Stimulated activated naive CD4-positive, alpha-beta T cell (primary cell): ENCODE data around the gene KIF5B.
"Not testable (repeated sequence)": the region's sequence is repeated elsewhere in the genome, so short reads cannot be mapped to it uniquely, and the experiment has no call there.

Source experiments
- DNase-seq, 6 experiments: peaks; one replicate each; lab custom pipeline; 2025; lab: John Stamatoyannopoulos, UW

KIF5B gene

DNA sequence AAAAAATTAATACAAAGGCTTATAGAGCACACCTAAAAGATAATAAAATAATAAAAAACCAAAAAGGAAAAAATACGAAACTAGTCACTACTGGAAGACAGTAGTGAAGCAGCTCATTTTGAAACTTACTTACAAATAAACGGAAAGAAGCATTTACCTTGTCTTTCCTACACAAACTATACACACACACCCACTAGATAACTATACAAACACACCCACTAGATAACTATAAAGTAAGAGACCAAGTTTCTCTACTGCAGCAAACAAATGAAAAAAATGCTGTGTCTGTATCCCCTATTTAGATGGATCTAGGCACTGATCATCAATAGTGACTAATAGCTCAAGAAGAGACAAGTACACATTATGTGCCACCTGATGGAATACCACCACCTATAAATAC lies 49.2 kb downstream of the KIF5B start:
- no peak for DNase-seq

GRCh38 chr10:32005050-32005449 lies 51.2 kb downstream of the KIF5B start:
- DNase-seq, result peak in 5 of 6 experiments; percentile 1 to 50 (median 26)

- no peak for DNase-seq
Observed at GRCh38 chr10:32004161-32004591, 52.0 kb downstream of the KIF5B start.

DNA sequence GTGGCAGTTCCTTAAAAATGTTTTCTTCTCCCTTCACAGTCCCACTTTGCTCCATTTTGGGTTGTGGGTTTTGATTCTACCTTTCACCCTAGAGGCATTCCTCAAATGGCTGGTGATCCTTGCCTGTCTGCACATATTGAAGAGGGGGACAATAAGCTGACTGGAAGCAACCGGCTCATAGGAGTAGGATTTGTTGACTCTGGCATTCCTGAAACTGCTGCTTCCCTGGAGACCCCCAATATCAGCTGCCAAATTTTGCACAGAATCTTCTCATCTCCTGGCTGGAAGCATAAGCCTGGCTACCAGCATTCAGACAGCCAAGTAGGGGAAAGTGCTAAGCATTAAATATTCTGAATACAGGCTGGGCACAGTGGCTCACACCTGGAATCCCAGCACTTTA lies 53.7 kb downstream of the KIF5B start:
- DNase-seq, result no peak

DNA sequence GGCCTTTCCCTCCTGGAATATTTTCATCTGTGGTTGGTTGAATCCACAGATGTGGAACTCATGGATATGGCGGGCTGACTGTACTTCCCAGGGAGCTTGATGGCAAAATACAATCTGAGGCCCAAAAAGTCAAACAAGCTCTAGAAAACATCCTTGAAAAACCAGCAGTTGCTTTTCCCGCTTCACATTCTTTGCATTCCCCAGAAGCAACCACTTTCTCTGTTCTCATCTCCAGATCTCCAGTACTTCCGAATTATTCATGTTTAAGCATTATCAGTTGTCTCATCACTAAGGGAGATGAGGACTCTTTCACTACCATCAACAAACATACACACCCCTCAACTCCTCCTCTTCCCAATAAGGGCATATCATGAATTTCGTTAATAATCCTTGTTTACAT lies 55.3 kb downstream of the KIF5B start:
- no peak for DNase-seq

GRCh38 chr10:31999836-32000235 lies 56.4 kb downstream of the KIF5B start:
- DNase-seq, result no peak

DNA sequence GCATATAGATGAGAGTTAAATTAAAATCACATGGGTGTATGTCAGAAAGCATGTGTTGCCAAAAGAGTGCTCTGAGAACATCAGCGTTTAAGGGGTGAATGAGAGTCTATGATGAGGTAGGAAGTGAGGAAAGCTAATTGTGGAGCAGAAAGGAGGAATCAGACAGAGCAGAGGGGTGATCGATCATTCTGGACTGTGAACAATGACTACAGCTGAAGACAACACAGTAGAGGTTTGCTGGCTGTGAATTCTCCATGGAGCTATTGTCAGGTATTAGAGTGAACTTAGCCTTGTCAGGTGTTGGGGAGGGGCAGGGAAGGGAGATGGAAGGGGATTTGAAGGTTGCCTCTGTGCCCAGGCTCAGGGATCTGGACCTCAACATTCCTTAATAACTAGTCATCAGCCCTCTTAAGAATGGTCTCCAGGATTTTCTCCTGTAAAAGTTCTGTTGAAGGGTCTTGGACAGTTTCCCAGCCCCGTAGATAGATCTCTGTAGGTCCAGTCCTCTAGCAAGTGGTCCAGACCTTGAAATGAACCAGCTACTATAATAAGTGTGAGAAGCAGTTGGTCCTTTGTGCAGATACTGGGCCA lies 57.1 kb downstream of the KIF5B start:
- no peak for DNase-seq

- DNase-seq, result no peak
Observed at GRCh38 chr10:31994926-31995325, 61.3 kb downstream of the KIF5B start.

- no peak for DNase-seq
Observed at GRCh38 chr10:31990937-31991336, 65.3 kb downstream of the KIF5B start.

- not testable (repeated sequence) for DNase-seq
Observed at GRCh38 chr10:31987786-31988185, 68.4 kb downstream of the KIF5B start.

- no peak for DNase-seq
Observed at GRCh38 chr10:31982111-31982510, 74.1 kb downstream of the KIF5B start.

GRCh38 chr10:31980471-31980870 lies 75.8 kb downstream of the KIF5B start:
- no peak for DNase-seq

GRCh38 chr10:31979071-31979470 lies 77.2 kb downstream of the KIF5B start:
- DNase-seq, result not testable (repeated sequence)

DNA sequence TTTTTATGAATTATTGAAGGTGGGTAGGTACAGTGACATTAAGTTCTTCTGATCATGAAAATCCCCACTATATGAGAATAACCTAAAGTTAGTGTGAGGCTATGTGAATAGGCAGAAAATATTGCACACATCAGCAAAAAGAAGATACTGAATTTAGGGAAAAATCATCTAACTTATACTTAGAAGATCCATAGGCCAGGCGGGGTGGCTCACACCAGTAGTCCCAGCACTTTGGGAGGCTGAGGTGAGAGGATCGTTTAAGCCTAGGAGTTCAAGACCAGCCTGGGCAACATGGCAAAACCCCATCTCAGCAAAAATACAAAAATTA lies 78.1 kb downstream of the KIF5B start:
- DNase-seq, result no peak

DNA sequence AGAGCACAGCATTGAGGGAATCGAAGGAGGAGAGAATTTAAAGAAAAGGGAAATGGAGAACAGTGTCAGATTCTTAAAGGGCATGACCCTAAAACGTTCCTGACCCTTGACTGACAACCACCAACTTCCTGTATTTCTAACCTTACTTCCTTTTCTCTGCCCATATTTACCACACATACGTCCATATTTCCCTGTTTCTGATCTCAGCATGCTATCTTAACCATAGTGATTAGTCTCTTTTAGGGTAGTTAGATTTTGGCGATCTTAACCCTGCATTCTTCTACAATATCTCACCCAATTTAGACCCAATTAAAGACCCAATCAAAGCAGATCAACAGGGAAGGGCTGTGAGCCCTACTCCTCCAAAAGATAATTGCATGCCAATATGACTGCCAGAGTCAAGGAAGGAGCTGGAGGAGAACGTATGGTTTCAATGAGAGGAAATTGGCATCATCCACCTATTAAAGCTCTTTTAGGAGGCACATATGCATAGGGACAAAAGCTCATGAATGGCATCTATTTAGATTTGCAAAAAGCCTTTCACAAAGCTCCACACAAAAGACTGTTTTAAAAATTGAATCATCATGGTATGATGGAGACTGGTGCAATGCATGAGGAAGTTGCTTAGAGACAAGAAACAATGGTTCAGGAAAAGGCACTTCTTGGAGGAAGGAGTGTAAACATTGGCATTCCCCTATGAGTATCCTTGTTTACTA lies 78.6 kb downstream of the KIF5B start:
- no peak for DNase-seq

DNA sequence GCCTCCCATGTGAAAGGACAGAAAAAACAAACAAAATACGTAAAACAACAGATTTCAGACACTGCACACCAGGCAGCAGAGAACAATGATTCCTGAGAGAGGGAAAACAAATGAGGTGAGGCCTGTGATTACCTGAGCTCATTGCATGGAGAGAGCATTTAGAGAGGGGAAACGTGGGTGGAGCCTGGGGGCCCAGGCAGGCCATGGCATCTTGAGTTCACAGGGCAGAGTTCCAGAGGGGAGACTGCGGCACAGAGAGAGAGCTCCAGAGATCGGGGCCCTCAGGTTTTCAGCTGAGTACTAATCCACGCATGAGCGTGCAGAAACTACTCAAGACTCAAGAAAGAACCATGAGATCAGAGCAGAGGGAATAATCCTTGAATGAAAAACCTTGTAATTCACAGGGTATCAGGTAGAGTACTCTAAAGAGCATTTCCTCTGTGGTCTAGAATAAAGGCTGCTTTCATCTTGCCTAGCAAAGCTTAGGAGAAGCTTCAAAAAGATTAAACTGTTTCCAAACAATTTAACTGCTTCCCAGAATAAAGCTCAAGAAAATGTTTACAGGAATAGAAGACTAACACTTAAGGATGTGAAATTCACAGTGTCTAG lies 81.0 kb downstream of the KIF5B start:
- peak in 1 of 6 experiments; percentile 10 for DNase-seq

- no peak for DNase-seq
Observed at GRCh38 chr10:31974434-31975124, 81.6 kb downstream of the KIF5B start.

DNA sequence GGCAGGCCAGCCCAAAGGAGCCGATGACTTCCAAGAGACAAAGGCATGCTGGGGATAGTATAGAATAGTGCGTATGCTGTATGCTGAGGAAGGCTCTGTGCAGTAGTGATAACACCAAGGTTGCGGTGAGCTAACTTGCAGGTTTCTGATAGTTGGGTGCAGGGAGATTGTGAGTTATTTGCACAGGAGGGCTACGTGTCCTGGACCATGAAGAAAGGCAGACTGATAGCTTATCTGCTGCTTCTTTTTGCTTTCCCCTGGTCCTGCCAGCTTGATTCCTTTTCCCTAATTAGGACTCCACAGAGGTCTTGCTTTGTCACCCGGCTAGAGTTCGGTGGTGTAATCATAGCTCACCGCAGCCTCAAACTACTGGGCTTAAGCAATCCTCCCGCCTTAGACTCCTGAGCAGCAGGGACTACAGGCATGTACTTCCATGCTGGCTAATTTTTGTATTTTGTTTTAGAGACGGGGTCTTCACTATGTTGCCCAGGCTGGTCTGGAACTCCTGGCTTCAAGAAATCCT lies 83.6 kb downstream of the KIF5B start:
- DNase-seq, result no peak

- not testable (repeated sequence) for DNase-seq
Observed at GRCh38 chr10:31969847-31970246, 86.4 kb downstream of the KIF5B start.

DNA sequence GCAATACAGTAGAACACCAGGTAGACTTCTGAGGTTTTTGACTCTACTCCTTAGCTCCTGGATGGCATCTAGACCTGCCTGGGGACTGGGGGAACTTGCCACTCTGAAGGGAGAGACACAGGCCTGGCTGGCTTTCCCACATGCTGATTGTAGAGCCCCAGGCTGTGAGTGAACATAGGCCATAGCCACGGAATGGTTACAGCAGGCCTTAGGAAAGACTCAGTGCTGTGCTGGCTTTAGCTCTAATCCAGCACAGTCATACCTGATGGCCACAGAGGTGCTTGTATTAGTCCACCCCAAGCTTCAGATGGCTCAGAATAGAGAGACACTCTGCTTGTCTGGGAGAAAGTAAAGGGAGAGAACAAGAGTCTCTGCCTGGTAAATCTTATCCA lies 92.6 kb downstream of the KIF5B start:
- peak in 1 of 6 experiments; percentile 2 for DNase-seq

DNA sequence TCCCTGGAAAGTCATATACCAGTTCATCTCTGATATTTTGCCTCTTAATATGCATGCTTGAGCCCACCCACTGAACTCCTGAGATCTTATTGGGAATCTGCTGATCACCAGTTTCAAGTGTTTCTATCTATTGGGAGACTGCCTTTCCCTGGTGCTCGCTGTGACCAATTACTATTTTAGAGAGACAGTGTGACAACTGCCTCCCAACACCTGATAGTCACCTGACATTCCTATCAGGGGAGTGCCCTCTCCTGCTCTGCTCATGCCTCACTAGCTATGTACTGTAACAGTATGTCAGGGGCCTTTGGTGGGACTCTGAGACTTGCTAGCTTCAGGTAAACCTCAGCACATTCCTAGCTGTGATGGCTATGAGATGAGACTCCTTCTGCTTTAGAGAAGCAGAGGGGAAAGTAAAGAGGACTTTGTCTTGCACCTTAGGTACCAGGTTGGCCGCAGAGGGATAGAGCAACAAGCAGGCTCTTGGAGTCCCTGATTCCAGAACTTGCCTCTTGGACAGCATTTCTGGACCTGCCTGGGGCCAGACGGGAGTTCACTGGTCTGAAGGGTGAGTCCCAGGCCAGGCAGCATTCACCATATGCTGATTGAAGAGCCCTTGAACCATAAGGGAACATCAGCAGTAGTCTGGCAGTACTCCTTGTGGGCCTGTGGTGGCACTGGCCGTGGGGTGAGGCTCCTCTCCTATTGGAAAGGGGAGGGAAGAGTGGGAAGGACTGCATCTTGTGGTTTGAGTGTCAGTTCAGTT lies 93.2 kb downstream of the KIF5B start:
- DNase-seq, result no peak
